NCI-H460 (cell line): ENCODE results near the gene OMA1. TPM values are rescaled to one million over a fixed set of nuclear protein-coding genes. Genes with fewer than 3 reads are reported as not detected.

Experiments
- DNase-seq: peaks from one replicate; pipeline ENCODE4 v3.0.0-alpha.2; 2016; ENCODE audit warnings: low read depth; ENCODE audit errors: extremely low read depth
- total RNA-seq: library from RNA; depleted of rRNA; stranded (reverse); fragments of >200 nt; shearing (Covaris generic); gene quantifications from 2 replicates; pipeline ENCODE4 v1.2.3, GENCODE V29; 2014; rRNA removed

Gene OMA1
- total RNA-seq, 1 experiment from 2014 or later = 14.4 TPM

DNA sequence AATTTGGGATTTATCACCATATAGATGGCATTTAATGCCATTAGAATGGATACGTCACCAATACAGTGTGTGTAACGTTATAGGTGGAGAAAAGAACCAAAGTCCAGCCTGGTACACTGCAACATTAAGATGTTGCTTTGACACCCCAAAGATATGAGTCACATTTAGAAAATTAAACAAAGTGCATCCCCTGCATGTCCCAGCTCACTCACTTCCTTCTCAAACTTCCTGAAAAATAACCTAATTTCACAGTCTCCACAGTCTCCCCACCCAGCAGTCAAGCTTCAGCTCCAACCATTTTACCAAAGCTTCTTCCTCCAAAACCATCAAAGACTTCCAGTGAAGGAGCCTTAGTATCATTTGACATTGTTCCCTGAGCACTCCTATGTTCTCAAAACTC is 111.9 kb downstream of the OMA1 start:
- no peak for DNase-seq

DNA sequence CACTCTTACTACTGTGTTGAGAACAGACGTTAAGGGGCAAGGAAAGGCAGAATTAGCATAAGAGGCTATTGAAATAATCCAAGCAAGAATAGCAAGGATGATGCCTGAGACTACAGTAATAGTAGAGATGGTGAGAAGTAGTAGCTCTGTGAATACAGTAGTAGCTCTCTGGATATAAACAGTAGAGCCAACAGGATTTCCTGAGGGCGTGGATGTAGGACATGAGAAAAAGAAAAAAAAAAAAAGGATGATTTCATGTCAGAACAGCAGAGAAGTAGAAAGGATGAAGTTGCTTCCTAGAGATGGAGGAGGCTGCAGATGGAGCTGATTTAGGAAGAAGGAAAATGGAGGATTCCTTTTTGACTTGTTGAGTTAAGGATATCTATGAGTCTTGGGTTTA is 112.3 kb downstream of the OMA1 start:
- DNase-seq = no peak

DNA sequence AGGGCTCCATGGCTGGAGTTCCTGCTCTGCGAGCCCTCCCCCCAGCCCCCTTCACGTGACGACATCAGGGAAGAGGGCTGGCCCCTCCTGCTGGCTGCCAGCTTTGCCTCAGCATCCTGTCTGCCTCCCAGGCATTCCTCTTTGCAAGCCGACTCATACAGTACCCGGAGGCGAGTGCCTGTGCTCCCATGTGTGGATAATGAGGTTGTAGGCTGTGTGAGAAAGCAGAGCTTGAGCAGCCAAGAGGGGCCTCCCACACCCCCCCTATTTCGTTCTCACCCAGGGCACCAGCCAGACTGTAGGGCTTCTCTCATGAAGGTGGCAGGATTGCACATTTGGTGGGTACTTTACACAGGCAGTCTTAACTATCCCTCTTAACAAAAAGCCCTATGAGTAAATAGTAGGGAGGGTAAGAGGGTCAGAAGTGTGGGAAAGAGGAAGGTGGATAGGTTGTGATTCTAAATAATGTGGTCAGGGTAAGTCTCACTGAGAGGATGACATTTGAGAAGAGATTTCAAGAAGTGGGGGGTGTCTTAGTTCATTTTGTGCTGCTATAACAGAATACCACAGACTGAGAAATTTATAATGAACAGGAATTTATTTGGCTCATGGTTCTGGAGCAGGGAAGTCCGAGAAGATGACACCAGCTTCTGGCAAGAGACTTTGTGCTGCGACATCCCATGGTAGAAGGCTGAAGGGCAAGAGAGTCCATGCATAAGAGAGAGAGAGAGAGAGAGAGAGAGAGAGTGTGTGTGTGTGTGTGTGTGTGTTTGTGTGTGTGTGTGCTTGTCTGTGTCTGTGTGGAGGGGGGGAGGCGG is 113.5 kb downstream of the OMA1 start:
- peak; percentile 9 for DNase-seq

DNA sequence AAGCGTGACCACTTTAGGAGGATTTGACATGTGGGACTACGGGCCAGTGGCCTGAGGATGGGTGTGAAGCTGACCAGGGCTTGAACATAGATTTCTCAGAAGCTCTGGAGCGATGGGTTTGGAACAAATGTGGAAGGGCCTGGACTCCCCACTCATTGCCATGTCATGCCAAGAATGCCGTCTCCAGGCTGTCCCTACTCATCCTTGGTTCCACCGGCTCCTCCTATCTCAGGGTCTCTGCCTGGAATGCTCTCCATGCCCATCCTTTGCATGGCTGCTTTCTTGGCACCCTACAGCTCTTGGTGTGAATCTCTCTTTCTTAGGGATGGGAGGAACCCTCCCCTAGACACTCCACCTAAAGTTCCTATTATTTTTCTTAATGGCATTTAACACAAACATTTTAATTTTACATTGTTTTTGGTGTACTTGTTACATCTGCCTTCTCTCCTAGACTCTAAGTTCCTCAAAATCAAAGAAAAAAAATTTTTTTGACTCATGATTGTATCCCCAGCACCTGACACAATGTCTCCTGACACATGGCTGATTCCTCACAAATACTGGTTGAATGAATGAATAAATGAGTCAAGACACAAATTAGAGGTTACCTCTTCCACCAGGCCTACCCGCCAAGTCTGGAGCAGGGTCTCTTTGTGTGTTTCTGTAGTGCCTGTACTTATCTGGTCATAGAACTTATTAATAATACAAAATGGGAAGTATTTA is 114.5 kb downstream of the OMA1 start:
- DNase-seq = no peak

Other genes starting within 250 kb of the OMA1 start
- gene TACSTD2, start 30.5 kb upstream of the OMA1 start, total RNA-seq = not detected in 2 replicates
- 14.1 and 14.5 TPM in 2 replicates for gene MYSM1, start 153.3 kb upstream of the OMA1 start, total RNA-seq
- gene JUN, start 237.3 kb upstream of the OMA1 start, total RNA-seq = 10.2 and 11.1 TPM in 2 replicates